ENCODE results near the gene SH3PXD2A. TPM values are rescaled to one million over a fixed set of nuclear protein-coding genes. Genes with fewer than 3 reads are reported as not detected.

Gene SH3PXD2A
- total RNA-seq, 1 experiment from 2014 or later: 54.9 TPM

DNA sequence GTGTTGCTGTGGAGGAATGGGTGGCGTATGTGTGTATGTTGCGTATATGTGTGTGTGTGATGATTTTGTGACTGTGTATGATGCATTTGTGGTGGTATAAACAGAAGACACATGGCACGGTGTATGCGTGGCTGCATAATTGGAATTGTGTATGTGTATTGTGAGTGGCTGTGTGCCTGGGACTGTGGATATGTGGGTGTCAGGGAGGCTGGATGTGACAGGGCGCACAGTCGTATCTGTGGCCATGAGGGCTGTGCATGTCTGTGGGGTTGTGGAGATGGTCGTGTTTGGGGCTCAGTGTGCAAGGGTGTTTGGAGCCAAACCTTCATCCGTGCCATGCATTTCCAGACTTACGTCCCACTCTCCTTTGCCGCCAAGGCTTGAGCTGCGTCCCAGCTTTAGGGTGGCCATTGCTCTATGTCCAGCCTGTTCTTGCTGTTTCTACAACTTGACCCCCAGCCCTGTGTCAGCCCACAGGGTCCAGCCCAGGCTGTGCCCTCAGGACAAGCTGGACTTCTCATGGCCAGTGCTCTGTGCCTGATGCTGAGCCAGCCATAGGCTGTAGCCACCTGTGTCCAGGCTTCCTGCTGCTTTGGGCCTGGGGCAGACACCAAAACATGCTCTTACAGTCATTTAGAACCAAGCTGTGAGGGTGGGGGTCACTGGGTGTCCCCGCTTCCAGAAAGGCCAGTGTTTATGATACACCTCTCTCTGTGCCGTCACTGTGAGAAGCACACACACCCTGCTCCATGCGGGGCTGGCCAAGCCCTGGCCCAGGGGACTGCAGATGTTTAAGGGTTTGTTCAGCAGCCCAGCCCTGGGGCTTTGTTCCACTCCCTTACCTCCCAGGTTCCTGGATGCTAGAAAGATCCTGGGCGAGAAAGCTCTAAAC lies 234.2 kb downstream of the SH3PXD2A start:
- POLR2A ChIA-PET (ENCODE audit: low non-redundant PET): no interaction called here

DNA sequence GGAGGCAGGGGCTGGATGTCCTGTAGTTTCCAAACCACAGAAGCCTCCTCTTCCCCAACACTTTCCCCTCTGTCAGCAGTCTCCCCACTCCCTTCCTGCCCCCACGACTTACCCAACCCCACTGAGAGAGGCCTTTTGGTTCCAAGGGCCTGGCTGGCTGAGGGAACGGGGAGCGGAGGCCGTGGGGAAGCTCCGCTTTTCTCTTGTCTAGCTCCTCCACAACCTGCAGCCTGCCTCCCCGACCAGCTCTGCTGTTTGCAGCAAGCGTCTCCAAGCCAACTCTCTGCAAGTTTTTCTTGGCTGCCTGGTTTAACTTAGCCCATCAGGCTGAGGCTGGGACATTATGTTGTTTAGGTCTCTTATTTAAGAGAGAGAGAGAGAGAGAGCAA lies 235.0 kb downstream of the SH3PXD2A start:
- Histone ChIP-seq H3K4me1 (ENCODE audit: insufficient read depth, low read length, poor library complexity, severe bottlenecking) (no peaks in the 10 kb centered on the region), H3K4me3 (ENCODE audit: low read depth, low read length, poor library complexity, severe bottlenecking) (no peak overlapping the region), H3K27ac (ENCODE audit: low read depth, low read length, poor library complexity, severe bottlenecking) (no peak overlapping the region), H3K9me3 (ENCODE audit: low read depth, low read length, poor library complexity, severe bottlenecking) (no peaks in the 10 kb centered on the region), H3K36me3 (ENCODE audit: insufficient read depth, low read length, poor library complexity, severe bottlenecking) (peaks cover 15% of the 10 kb centered on the region), H3K27me3 (replicated peaks; ENCODE audit: insufficient read depth, low read depth, low read length, poor library complexity) (no peaks in the 10 kb centered on the region)
- TF ChIP-seq, protein P1, sequence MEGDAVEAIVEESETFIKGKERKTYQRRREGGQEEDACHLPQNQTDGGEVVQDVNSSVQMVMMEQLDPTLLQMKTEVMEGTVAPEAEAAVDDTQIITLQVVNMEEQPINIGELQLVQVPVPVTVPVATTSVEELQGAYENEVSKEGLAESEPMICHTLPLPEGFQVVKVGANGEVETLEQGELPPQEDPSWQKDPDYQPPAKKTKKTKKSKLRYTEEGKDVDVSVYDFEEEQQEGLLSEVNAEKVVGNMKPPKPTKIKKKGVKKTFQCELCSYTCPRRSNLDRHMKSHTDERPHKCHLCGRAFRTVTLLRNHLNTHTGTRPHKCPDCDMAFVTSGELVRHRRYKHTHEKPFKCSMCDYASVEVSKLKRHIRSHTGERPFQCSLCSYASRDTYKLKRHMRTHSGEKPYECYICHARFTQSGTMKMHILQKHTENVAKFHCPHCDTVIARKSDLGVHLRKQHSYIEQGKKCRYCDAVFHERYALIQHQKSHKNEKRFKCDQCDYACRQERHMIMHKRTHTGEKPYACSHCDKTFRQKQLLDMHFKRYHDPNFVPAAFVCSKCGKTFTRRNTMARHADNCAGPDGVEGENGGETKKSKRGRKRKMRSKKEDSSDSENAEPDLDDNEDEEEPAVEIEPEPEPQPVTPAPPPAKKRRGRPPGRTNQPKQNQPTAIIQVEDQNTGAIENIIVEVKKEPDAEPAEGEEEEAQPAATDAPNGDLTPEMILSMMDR (conservative IDR thresholded peaks at IDR 0.05; ENCODE audit: low read depth, low read length): no peak
- no peak for TF ChIP-seq EZH2 (IDR thresholded peaks at IDR 0.05; ENCODE audit: borderline replicate concordance, low read depth, low read length, poor library complexity, severe bottlenecking)
- intact Hi-C loops (cut with micrococcal nuclease; ENCODE audit: unreplicated experiment): no loop called here
- POLR2A ChIA-PET (ENCODE audit: low non-redundant PET): no interaction called here
- no peak for DNase-seq (ENCODE audit: low spot score)
- BruUV-seq (replicated peaks): no TSS peak
- CTCF ChIA-PET: no interaction called here

More for the DNA sequence above, 234.2 kb downstream of the SH3PXD2A start:
- intact Hi-C loops (cut with micrococcal nuclease; ENCODE audit: unreplicated experiment): no loop called here
- Histone ChIP-seq H3K9me3 (ENCODE audit: low read depth, low read length, poor library complexity, severe bottlenecking) (no peaks in the 10 kb centered on the region), H3K27me3 (replicated peaks; ENCODE audit: insufficient read depth, low read depth, low read length, poor library complexity) (no peaks in the 10 kb centered on the region), H3K4me1 (ENCODE audit: insufficient read depth, low read length, poor library complexity, severe bottlenecking) (no peaks in the 10 kb centered on the region), H3K4me3 (ENCODE audit: low read depth, low read length, poor library complexity, severe bottlenecking) (no peak overlapping the region), H3K27ac (ENCODE audit: low read depth, low read length, poor library complexity, severe bottlenecking) (no peak overlapping the region), H3K36me3 (ENCODE audit: insufficient read depth, low read length, poor library complexity, severe bottlenecking) (peaks cover 15% of the 10 kb centered on the region)
- DNase-seq (ENCODE audit: low spot score): no peak
- no TSS peak for BruUV-seq (replicated peaks)
- TF ChIP-seq EZH2 (IDR thresholded peaks at IDR 0.05; ENCODE audit: borderline replicate concordance, low read depth, low read length, poor library complexity, severe bottlenecking): no peak
- TF ChIP-seq, protein P1 (conservative IDR thresholded peaks at IDR 0.05; ENCODE audit: low read depth, low read length): no peak
- CTCF ChIA-PET: no interaction called here

DNA sequence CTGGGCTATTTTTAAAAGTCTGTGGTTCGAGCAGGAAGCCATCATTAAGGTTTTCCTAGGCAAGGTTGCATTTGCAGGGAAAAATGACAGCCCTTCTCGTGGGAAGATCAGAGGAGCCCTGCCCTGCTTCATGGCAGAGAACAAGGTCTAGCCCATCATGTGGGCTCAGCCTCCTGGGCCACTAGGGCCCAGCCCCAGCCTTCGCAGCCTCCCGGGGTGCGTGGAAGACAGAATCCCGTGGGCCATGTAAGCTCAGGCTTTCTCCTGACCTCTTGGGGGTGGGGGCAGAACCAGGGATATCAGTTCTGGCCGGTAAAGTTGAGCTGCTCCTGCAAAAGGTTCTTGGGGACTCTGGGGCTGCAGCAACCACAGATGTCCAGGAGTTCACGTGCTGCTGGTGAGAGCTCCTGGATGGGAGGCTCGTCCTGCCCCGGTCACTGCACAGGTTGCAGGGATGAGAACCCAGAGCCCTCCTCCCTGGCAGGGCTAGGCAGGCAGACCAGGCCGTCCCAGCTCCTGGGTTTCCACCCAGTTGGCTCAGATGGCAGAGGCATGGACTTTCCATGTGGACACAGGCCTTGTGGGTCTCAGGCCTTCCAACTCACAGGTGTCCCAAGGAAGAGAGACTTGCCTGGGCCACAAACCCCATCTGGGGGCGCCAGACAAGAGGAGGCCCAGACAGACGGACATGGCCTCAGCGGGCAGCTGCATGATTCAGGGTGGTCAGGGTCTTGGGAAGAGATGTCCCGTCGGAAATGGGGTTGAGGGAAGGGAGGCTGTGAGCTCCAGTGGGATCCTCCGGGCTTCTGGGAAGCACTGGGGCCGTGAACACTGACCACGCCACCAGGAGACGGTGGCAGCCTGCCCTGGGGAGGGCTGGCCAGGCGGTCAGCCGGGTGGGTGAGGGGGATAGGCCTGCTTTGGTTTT lies 235.7 kb downstream of the SH3PXD2A start:
- ChIA-PET CTCF (no interaction called here), POLR2A (ENCODE audit: low non-redundant PET) (no interaction called here)
- no TSS peak for BruUV-seq (replicated peaks)
- intact Hi-C loops (cut with micrococcal nuclease; ENCODE audit: unreplicated experiment): no loop called here
- Histone ChIP-seq H3K4me1 (ENCODE audit: insufficient read depth, low read length, poor library complexity, severe bottlenecking) (no peaks in the 10 kb centered on the region), H3K4me3 (ENCODE audit: low read depth, low read length, poor library complexity, severe bottlenecking) (no peak overlapping the region), H3K36me3 (ENCODE audit: insufficient read depth, low read length, poor library complexity, severe bottlenecking) (peaks cover 15% of the 10 kb centered on the region), H3K27me3 (replicated peaks; ENCODE audit: insufficient read depth, low read depth, low read length, poor library complexity) (no peaks in the 10 kb centered on the region), H3K27ac (ENCODE audit: low read depth, low read length, poor library complexity, severe bottlenecking) (no peak overlapping the region), H3K9me3 (ENCODE audit: low read depth, low read length, poor library complexity, severe bottlenecking) (no peaks in the 10 kb centered on the region)
- TF ChIP-seq EZH2 (IDR thresholded peaks at IDR 0.05; ENCODE audit: borderline replicate concordance, low read depth, low read length, poor library complexity, severe bottlenecking): no peak
- TF ChIP-seq, protein P1 (conservative IDR thresholded peaks at IDR 0.05; ENCODE audit: low read depth, low read length): no peak
- DNase-seq (ENCODE audit: low spot score): no peak
